Muscle of arm (tissue), 14 donors: ENCODE results near the gene CCDC34. TPM values are rescaled to one million over a fixed set of nuclear protein-coding genes. Genes with fewer than 3 reads are reported as not detected.
A peak's percentile ranks its signal among the peaks of the same experiment; 100 is the strongest.

Experiments used
- DNase-seq: peaks from one replicate; pipeline ENCODE4 v3.0.0-alpha.2; 2013
- long read RNA-seq, 11 donors: transcript quantifications; one replicate each; lab custom pipeline, GENCODE V29; 2026
- polyA plus RNA-seq, 12 donors: library from polyadenylated mRNA; unstranded; fragments of 120-200 nt; gene quantifications; one replicate each; pipeline ENCODE4 v1.2.1, GENCODE V29; 2013; ENCODE audit not compliant: insufficient read length in 12 of 12

Gene CCDC34
- 10 to 100 TPM in 10 of 12 donors, 1 to 10 TPM in 1, not detected in 1; 9.8 to 43.1 (median 18.3) TPM for polyA plus RNA-seq
- long read RNA-seq, donor 1, transcript CCDC34-201 (3 exons, 2,109 nt): major isoform, 32 of 58 reads
- long read RNA-seq, donor 1, partial matches to known transcripts: 21 of 58 reads
- long read RNA-seq, donor 1, other reads (novel, unspliced or antisense): 0 of 58 reads
- long read RNA-seq, donor 2, transcript CCDC34-201 (3 exons, 2,109 nt): major isoform, 11 of 14 reads
- long read RNA-seq, donor 2, partial matches to known transcripts: 0 of 14 reads
- long read RNA-seq, donor 2, other reads (novel, unspliced or antisense): 0 of 14 reads
- long read RNA-seq, donor 3, transcript CCDC34-201 (3 exons, 2,109 nt): major isoform, 6 of 7 reads
- long read RNA-seq, donor 3, partial matches to known transcripts: 0 of 7 reads
- long read RNA-seq, donor 3, other reads (novel, unspliced or antisense): 0 of 7 reads
- long read RNA-seq, donor 4, partial matches to known transcripts: 0 of 5 reads
- long read RNA-seq, donor 4, other reads (novel, unspliced or antisense): 0 of 5 reads
- long read RNA-seq, donor 5: 0 reads
- long read RNA-seq, donor 6, transcript CCDC34-201 (3 exons, 2,109 nt): major isoform, 5 of 10 reads
- long read RNA-seq, donor 6, transcript CCDC34-202 (6 exons, 2,103 nt): major isoform, 5 of 10 reads
- long read RNA-seq, donor 6, partial matches to known transcripts: 0 of 10 reads
- long read RNA-seq, donor 6, other reads (novel, unspliced or antisense): 0 of 10 reads
- long read RNA-seq, donor 7, transcript CCDC34-201 (3 exons, 2,109 nt): major isoform, 8 of 9 reads
- long read RNA-seq, donor 7, partial matches to known transcripts: 0 of 9 reads
- long read RNA-seq, donor 7, other reads (novel, unspliced or antisense): 0 of 9 reads
- long read RNA-seq, donor 8, transcript CCDC34-202 (6 exons, 2,103 nt): major isoform, 6 of 12 reads
- long read RNA-seq, donor 8, transcript CCDC34-201 (3 exons, 2,109 nt): major isoform, 6 of 12 reads
- long read RNA-seq, donor 8, partial matches to known transcripts: 0 of 12 reads
- long read RNA-seq, donor 8, other reads (novel, unspliced or antisense): 0 of 12 reads
- long read RNA-seq, donor 9, transcript CCDC34-201 (3 exons, 2,109 nt): major isoform, 8 of 12 reads
- long read RNA-seq, donor 9, partial matches to known transcripts: 0 of 12 reads
- long read RNA-seq, donor 9, other reads (novel, unspliced or antisense): 0 of 12 reads
- long read RNA-seq, donor 10, transcript CCDC34-201 (3 exons, 2,109 nt): major isoform, 6 of 15 reads
- long read RNA-seq, donor 10, partial matches to known transcripts: 6 of 15 reads
- long read RNA-seq, donor 10, other reads (novel, unspliced or antisense): 0 of 15 reads
- long read RNA-seq, donor 11, transcript CCDC34-201 (3 exons, 2,109 nt): major isoform, 14 of 26 reads
- long read RNA-seq, donor 11, transcript CCDC34-202 (6 exons, 2,103 nt): minor isoform, 5 of 26 reads
- long read RNA-seq, donor 11, partial matches to known transcripts: 7 of 26 reads
- long read RNA-seq, donor 11, other reads (novel, unspliced or antisense): 0 of 26 reads

DNA sequence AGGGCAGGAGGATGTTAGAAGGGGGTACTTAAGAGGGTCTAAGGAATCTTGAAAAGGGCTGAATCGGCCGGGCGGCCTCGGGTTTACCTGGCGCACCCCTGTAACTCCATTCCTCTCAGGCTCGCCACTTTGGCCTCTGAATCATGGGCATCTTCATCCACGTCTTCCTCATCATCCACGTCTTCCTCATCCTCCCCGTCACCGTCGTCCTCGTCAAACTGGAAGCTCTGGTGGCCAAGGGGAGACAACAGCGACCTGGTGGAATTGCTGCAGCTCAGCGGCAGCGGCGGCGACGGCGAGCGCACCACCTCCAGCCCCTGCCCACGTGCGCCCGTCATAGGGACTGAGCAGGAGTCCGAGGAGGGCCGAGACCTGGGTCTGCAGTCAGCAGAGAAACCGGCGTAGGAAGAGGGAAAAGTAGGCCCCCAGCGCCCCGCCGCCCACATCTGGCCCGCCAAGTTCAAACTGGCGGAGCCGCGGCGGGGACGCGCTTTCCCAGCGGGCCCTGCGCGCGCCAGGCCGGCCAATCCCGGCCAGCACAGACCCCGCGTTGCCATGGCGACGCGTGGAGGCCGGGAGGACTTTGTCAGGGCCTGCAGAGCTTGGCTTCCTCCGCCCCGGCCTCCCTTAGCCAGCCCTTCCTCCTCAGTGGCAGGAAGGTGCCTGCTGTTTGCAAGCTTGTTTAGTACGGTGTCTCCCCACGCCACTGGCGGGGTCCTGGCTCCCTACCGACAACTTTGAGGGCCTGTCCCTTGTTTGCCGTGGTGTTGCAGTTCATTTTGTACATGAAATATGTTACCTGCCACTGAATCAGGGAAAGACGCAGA, at the start of gene CCDC34:
CCDC34 (minus strand) TSS at position 467 of the 827 bp plus-strand sequence; CDS start at position 446, 21 bp downstream.
- peak; percentile 95 for DNase-seq

DNA sequence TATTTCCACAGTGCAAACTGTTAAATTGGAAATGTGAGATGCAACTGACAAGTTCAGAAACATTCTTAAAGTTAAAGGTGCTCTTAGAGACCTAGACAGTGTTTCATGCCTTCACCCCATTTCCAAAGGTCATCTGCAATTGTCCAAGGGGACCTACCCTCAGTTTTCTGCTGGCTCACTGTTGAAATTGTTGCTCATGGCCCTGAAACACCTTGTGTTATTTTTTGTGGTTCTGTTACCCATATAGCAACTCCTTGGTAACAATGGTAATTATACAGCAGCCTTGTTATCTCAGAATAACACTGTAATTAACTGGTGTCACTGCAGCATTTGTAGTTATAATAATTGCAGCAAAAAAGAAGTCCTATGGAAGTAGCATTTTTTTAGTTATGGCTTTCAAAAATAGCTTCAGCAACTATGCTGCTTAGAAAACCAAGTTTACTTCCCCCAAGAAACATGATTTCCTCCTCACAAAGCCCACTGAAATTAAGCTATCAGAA, 49.2 kb upstream of the CCDC34 start:
- no peak for DNase-seq

GRCh38 chr11:27411328-27411727, 48.3 kb upstream of the CCDC34 start:
- no peak for DNase-seq

GRCh38 chr11:27410272-27410671, 47.3 kb upstream of the CCDC34 start:
- DNase-seq: peak; percentile 32

GRCh38 chr11:27409742-27410141, 46.7 kb upstream of the CCDC34 start:
- DNase-seq: no peak

GRCh38 chr11:27409049-27409448, 46.0 kb upstream of the CCDC34 start:
- DNase-seq: peak; percentile 35

DNA sequence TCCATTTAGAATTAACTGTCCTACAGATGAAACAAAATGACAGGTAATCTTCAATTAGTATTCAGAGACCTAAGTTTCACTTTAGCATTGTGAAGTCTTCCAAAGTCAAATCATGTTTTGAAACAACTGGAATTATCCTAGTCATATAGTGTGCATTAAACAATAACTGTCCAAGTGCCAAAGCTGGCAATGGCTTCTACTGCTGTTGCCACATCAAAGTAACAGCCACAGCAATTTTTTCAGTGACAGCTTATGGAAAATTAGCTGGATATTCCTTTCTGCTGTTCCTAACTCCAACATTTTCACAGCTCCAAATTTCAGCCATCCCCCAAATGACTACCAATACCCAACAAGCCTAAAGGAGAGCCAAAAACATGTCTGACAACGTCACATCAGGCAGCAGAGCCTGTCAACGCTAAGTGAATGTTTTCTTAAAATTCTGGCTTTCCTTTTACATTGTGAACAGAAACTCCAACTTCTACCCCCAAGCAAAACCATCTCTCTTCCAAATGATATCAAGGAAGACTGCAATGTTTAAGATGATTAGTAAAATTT, 45.3 kb upstream of the CCDC34 start:
- DNase-seq: no peak

GRCh38 chr11:27406498-27407354, 43.7 kb upstream of the CCDC34 start:
- DNase-seq: no peak

DNA sequence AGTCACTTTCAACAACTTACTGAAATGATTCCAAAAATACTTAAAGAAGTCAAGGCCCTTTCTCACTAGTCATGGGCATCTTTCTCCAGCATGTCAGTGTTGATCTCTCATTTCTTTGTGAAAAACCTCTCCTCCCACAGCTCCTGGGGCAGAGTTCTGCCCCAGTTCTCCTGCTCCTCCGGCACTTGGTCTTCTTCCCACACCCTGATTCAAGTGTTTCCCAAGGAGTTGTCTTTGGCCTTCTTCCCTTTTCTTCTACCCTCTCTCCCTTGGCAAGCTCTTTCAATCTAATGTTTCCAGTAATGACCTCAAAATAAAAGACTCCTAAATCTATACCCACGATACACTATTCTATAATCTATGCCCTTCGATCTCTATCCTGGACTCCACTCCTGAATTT, 42.1 kb upstream of the CCDC34 start:
- DNase-seq: no peak

DNA sequence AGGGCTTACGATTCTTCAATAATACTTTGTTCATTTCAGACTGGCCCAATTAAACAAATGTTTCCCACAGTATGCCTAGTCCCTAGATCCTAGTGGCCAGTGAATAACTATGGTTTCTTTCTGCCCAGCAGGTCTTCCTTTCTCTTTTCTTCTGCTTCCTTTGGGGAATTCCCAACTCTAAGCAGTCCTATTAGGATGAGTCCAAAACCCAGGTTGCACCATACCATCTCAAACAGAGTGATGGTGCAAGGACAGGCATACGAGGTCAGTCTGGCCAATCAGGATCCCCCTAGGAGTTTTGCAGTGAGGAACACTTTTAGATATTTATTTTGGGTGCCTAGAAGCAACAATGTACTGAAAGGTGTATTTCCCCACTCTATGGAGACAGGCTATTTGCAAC, 41.4 kb upstream of the CCDC34 start:
- no peak for DNase-seq

- DNase-seq: no peak
Observed at GRCh38 chr11:27403195-27403594, 40.2 kb upstream of the CCDC34 start.

- DNase-seq: no peak
Observed at GRCh38 chr11:27402450-27402849, 39.4 kb upstream of the CCDC34 start.

DNA sequence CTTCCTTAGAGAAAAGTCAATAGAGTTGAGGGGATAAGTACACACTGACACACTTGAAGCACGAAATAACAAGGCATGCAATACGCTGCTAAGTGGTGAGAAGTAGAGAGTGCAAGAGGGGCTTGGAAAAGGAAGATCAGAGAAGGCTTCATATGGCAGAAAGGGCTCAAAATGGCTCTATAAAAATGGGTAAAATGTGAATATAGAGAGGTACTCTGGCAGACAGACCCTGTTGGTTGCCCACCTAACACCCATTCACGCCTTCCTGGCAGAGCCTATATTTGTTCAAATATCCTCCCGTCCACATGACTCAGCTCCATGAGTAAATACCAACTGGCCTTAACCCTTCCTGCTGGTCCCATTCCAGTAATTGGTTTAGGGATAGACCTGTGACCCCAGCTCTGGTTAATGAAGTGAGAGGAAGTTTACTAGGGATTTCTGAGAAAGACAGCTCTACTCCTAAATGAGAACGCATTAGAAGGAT, 38.9 kb upstream of the CCDC34 start:
- no peak for DNase-seq

- no peak for DNase-seq
Observed at GRCh38 chr11:27401280-27401832, 38.3 kb upstream of the CCDC34 start.

GRCh38 chr11:27398400-27398770, 35.4 kb upstream of the CCDC34 start:
- no peak for DNase-seq

DNA sequence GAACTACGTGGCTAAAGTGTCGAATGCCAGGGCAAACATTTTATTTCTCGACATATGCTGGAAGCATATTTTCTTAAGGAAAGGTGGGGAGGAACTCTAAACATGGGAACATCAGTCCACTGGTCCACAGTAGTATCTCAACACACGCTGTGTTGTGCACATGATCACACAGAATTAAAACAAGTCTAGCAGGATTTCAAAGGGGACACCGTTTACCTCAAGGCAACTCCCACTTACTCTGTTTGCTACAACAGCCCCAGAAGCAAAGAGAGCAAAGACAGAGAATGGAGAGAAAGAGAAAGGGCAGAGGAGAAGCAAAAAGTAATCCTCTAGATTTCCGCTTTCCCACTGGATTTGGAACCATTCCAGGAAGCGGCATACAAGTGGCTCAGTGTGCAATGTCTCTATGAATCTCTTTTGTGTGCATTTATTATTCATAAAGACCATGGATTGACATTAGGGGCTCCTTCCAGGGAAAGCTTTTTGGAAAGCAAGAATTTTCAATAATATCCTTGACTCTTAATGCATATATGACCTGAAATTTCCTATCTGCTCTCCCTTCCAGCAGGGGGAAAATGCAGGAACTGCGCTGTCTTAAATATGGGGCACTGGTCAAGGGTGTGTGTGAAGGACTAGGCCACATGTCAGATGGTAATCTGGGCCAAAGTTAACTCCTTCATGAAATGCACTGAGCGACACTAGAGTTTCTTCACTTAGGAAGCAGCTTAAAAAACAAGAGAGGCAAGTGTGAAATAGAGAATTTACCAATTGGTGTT, 34.8 kb upstream of the CCDC34 start:
- no peak for DNase-seq

- no peak for DNase-seq
Observed at GRCh38 chr11:27396259-27396839, 33.3 kb upstream of the CCDC34 start.
